ENCODE results near the gene FRY.

Gene FRY

GRCh38 chr13:32229443-32229842, 197.9 kb downstream of the FRY start:
- Mint-ChIP-seq H3K4me3 (no peak overlapping the region), H3K27ac (no peak overlapping the region), H3K4me1 (ENCODE audit: low read depth) (no peaks in the 10 kb centered on the region), H3K27me3 (no peaks in the 10 kb centered on the region), H3K36me3 (ENCODE audit: low read depth) (no peaks in the 10 kb centered on the region), H3K9me3 (no peaks in the 10 kb centered on the region)

GRCh38 chr13:32232263-32232662, 200.7 kb downstream of the FRY start:
- no peaks in the 10 kb centered on the region for H3K4me1 Mint-ChIP-seq (ENCODE audit: low read depth)

GRCh38 chr13:32233062-32233461, 201.5 kb downstream of the FRY start:
- H3K4me1 Mint-ChIP-seq (ENCODE audit: low read depth) = no peaks in the 10 kb centered on the region
- no peak overlapping the region for H3K27ac Mint-ChIP-seq
- no peaks in the 10 kb centered on the region for H3K36me3 Mint-ChIP-seq (ENCODE audit: low read depth)
- no peaks in the 10 kb centered on the region for H3K27me3 Mint-ChIP-seq
- H3K4me3 Mint-ChIP-seq = no peak overlapping the region
- H3K9me3 Mint-ChIP-seq = no peaks in the 10 kb centered on the region

More at GRCh38 chr13:32232263-32232662, 200.7 kb downstream of the FRY start:
- no peaks in the 10 kb centered on the region for H3K9me3 Mint-ChIP-seq
- H3K27me3 Mint-ChIP-seq = no peaks in the 10 kb centered on the region
- no peaks in the 10 kb centered on the region for H3K36me3 Mint-ChIP-seq (ENCODE audit: low read depth)
- H3K4me3 Mint-ChIP-seq = no peak overlapping the region
- H3K27ac Mint-ChIP-seq = no peak overlapping the region

GRCh38 chr13:32234914-32235313, 203.3 kb downstream of the FRY start:
- no peaks in the 10 kb centered on the region for H3K27me3 Mint-ChIP-seq
- H3K27ac Mint-ChIP-seq = no peak overlapping the region
- no peaks in the 10 kb centered on the region for H3K9me3 Mint-ChIP-seq
- H3K4me3 Mint-ChIP-seq = no peak overlapping the region
- H3K4me1 Mint-ChIP-seq (ENCODE audit: low read depth) = no peaks in the 10 kb centered on the region
- H3K36me3 Mint-ChIP-seq (ENCODE audit: low read depth) = no peaks in the 10 kb centered on the region

GRCh38 chr13:32237681-32238080, 206.1 kb downstream of the FRY start:
- H3K4me3 Mint-ChIP-seq = no peak overlapping the region
- H3K9me3 Mint-ChIP-seq = no peaks in the 10 kb centered on the region
- no peaks in the 10 kb centered on the region for H3K27me3 Mint-ChIP-seq
- no peaks in the 10 kb centered on the region for H3K4me1 Mint-ChIP-seq (ENCODE audit: low read depth)
- no peak overlapping the region for H3K27ac Mint-ChIP-seq
- H3K36me3 Mint-ChIP-seq (ENCODE audit: low read depth) = no peaks in the 10 kb centered on the region

- Mint-ChIP-seq H3K36me3 (ENCODE audit: low read depth) (no peaks in the 10 kb centered on the region), H3K4me3 (no peak overlapping the region), H3K27ac (no peak overlapping the region), H3K27me3 (no peaks in the 10 kb centered on the region), H3K9me3 (no peaks in the 10 kb centered on the region), H3K4me1 (ENCODE audit: low read depth) (no peaks in the 10 kb centered on the region)
These were observed 212.1 kb downstream of the FRY start for GRCh38 chr13:32243695-32244094.

- Mint-ChIP-seq H3K27me3 (no peaks in the 10 kb centered on the region), H3K9me3 (no peaks in the 10 kb centered on the region), H3K4me3 (no peak overlapping the region), H3K4me1 (ENCODE audit: low read depth) (no peaks in the 10 kb centered on the region), H3K27ac (no peak overlapping the region), H3K36me3 (ENCODE audit: low read depth) (no peaks in the 10 kb centered on the region)
These were observed 214.0 kb downstream of the FRY start for GRCh38 chr13:32245555-32245954.

- Mint-ChIP-seq H3K27ac (peak overlapping the region; percentile 0), H3K4me3 (no peak overlapping the region)
These were observed 214.9 kb downstream of the FRY start for GRCh38 chr13:32246468-32246867.

GRCh38 chr13:32247887-32248286, 216.3 kb downstream of the FRY start:
- no peak overlapping the region for H3K4me3 Mint-ChIP-seq
- H3K9me3 Mint-ChIP-seq = no peaks in the 10 kb centered on the region
- no peaks in the 10 kb centered on the region for H3K27me3 Mint-ChIP-seq
- no peaks in the 10 kb centered on the region for H3K36me3 Mint-ChIP-seq (ENCODE audit: low read depth)
- H3K27ac Mint-ChIP-seq = no peak overlapping the region
- no peaks in the 10 kb centered on the region for H3K4me1 Mint-ChIP-seq (ENCODE audit: low read depth)

More at GRCh38 chr13:32246468-32246867, 214.9 kb downstream of the FRY start:
- no peaks in the 10 kb centered on the region for H3K36me3 Mint-ChIP-seq (ENCODE audit: low read depth)
- H3K27me3 Mint-ChIP-seq = no peaks in the 10 kb centered on the region
- no peaks in the 10 kb centered on the region for H3K9me3 Mint-ChIP-seq
- no peaks in the 10 kb centered on the region for H3K4me1 Mint-ChIP-seq (ENCODE audit: low read depth)

- no peaks in the 10 kb centered on the region for H3K36me3 Mint-ChIP-seq (ENCODE audit: low read depth)
These were observed 217.2 kb downstream of the FRY start for GRCh38 chr13:32248801-32249200.

GRCh38 chr13:32252812-32253438, 221.4 kb downstream of the FRY start:
- H3K4me3 Mint-ChIP-seq = no peak overlapping the region
- H3K27ac Mint-ChIP-seq = no peak overlapping the region
- no peaks in the 10 kb centered on the region for H3K9me3 Mint-ChIP-seq
- H3K4me1 Mint-ChIP-seq (ENCODE audit: low read depth) = no peaks in the 10 kb centered on the region
- H3K36me3 Mint-ChIP-seq (ENCODE audit: low read depth) = no peaks in the 10 kb centered on the region
- no peaks in the 10 kb centered on the region for H3K27me3 Mint-ChIP-seq

More at GRCh38 chr13:32248801-32249200, 217.2 kb downstream of the FRY start:
- no peaks in the 10 kb centered on the region for H3K27me3 Mint-ChIP-seq
- H3K9me3 Mint-ChIP-seq = no peaks in the 10 kb centered on the region
- H3K27ac Mint-ChIP-seq = no peak overlapping the region
- H3K4me3 Mint-ChIP-seq = no peak overlapping the region
- H3K4me1 Mint-ChIP-seq (ENCODE audit: low read depth) = no peaks in the 10 kb centered on the region

- H3K27ac Mint-ChIP-seq = no peak overlapping the region
- H3K27me3 Mint-ChIP-seq = no peaks in the 10 kb centered on the region
- H3K9me3 Mint-ChIP-seq = no peaks in the 10 kb centered on the region
- H3K4me1 Mint-ChIP-seq (ENCODE audit: low read depth) = no peaks in the 10 kb centered on the region
- H3K36me3 Mint-ChIP-seq (ENCODE audit: low read depth) = no peaks in the 10 kb centered on the region
- no peak overlapping the region for H3K4me3 Mint-ChIP-seq
These were observed 222.4 kb downstream of the FRY start for GRCh38 chr13:32253911-32254399.

- Mint-ChIP-seq H3K9me3 (no peaks in the 10 kb centered on the region), H3K4me1 (ENCODE audit: low read depth) (no peaks in the 10 kb centered on the region), H3K4me3 (no peak overlapping the region), H3K27ac (no peak overlapping the region), H3K36me3 (ENCODE audit: low read depth) (no peaks in the 10 kb centered on the region), H3K27me3 (no peaks in the 10 kb centered on the region)
These were observed 222.8 kb downstream of the FRY start for GRCh38 chr13:32254416-32254815.

- Mint-ChIP-seq H3K9me3 (no peaks in the 10 kb centered on the region), H3K27ac (no peak overlapping the region), H3K27me3 (no peaks in the 10 kb centered on the region)
These were observed 223.5 kb downstream of the FRY start for GRCh38 chr13:32254916-32255723.

GRCh38 chr13:32255724-32256109, 224.1 kb downstream of the FRY start:
- Mint-ChIP-seq H3K27me3 (no peaks in the 10 kb centered on the region), H3K27ac (no peak overlapping the region), H3K4me3 (no peak overlapping the region), H3K36me3 (ENCODE audit: low read depth) (no peaks in the 10 kb centered on the region), H3K4me1 (ENCODE audit: low read depth) (no peaks in the 10 kb centered on the region), H3K9me3 (no peaks in the 10 kb centered on the region)

More at GRCh38 chr13:32254916-32255723, 223.5 kb downstream of the FRY start:
- Mint-ChIP-seq H3K36me3 (ENCODE audit: low read depth) (no peaks in the 10 kb centered on the region), H3K4me3 (no peak overlapping the region), H3K4me1 (ENCODE audit: low read depth) (no peaks in the 10 kb centered on the region)

All from stimulated activated naive CD8-positive, alpha-beta T cell treated with anti-CD3 and anti-CD28 coated beads, Interleukin-15, Interleukin-2, amounts not matched to agents 100 ng/mL and 50 ng/mL, for 24 hours (primary cell).